DND-41 (cell line): Measurements from ENCODE around the gene CALR3.

Experiments used
- ATAC-seq: fragments of 200-7000 bp; cut with Tn5 transposase; 3 replicates; pipeline ENCODE4 v1.9.1; 2021; ENCODE audit warnings: low read depth; ENCODE audit not compliant: insufficient read depth
- DNase-seq: peaks from one replicate; pipeline ENCODE4 v3.0.0-alpha.2; 2020
- H2AFZ ChIP-seq: 2 replicates; pipeline ENCODE4 v1.6.0; 2012; ENCODE audit warnings: low read depth, low read length
- H3K27ac ChIP-seq: 2 replicates; pipeline ENCODE4 v1.5.1; 2012; ENCODE audit warnings: low read length, inconsistent platforms
- H3K27me3 ChIP-seq: fragments of 200-600 bp; sonication (generic); 2 replicates; pipeline ENCODE4 v1.6.0; 2012; ENCODE audit warnings: low read length, mild to moderate bottlenecking, inconsistent platforms; ENCODE audit not compliant: insufficient read depth, poor library complexity
- H3K36me3 ChIP-seq: 2 replicates; pipeline ENCODE4 v1.5.1; 2012; ENCODE audit warnings: low read length, inconsistent platforms; ENCODE audit not compliant: insufficient read depth
- H3K4me1 ChIP-seq: 2 replicates; pipeline ENCODE4 v1.5.1; 2012; ENCODE audit warnings: mild to moderate bottlenecking, low read length; ENCODE audit not compliant: insufficient read depth
- H3K4me2 ChIP-seq: 2 replicates; pipeline ENCODE4 v1.6.0; 2012; ENCODE audit warnings: mild to moderate bottlenecking, moderate library complexity, low read length, inconsistent platforms; ENCODE audit not compliant: insufficient read depth
- H3K4me3 ChIP-seq, 2 experiments: fragments of 200-600 bp in 1 of 2; shearing (Covaris generic) in 1 of 2; 2 replicates each; pipeline ENCODE4 v1.5.1; 2012 to 2016; ENCODE audit warnings: inconsistent platforms in 2 of 2, low read length in 2 of 2, mild to moderate bottlenecking in 2 of 2, low read depth in 1 of 2, moderate library complexity in 1 of 2
- H3K79me2 ChIP-seq: 2 replicates; pipeline ENCODE4 v1.6.0; 2012; ENCODE audit warnings: low read length, inconsistent platforms; ENCODE audit not compliant: insufficient read depth
- H3K9ac ChIP-seq: 2 replicates; pipeline ENCODE4 v1.6.0; 2012; ENCODE audit warnings: low read depth, mild to moderate bottlenecking, inconsistent platforms, low read length, moderate library complexity
- H3K9me3 ChIP-seq: 2 replicates; pipeline ENCODE4 v1.5.1; 2012; ENCODE audit warnings: low read length, moderate library complexity, mild to moderate bottlenecking, inconsistent platforms; ENCODE audit not compliant: insufficient read depth, severe bottlenecking
- H4K20me1 ChIP-seq: 2 replicates; pipeline ENCODE4 v1.6.0; 2012; ENCODE audit warnings: low read length; ENCODE audit not compliant: insufficient read depth
- EZH2 ChIP-seq: IDR thresholded peaks from 3 replicates; pipeline ENCODE4 v1.6.1; 2012; ENCODE audit warnings: borderline replicate concordance, low read depth, mild to moderate bottlenecking, moderate library complexity, low read length, inconsistent platforms; ENCODE audit not compliant: severe bottlenecking
- TF ChIP-seq, protein P1 (sequence below): IDR thresholded peaks from 2 replicates; pipeline ENCODE4 v1.5.1; 2012; ENCODE audit warnings: borderline replicate concordance, low read length, moderate library complexity, mild to moderate bottlenecking; ENCODE audit not compliant: poor library complexity, severe bottlenecking; ENCODE audit errors: extremely low read depth

CALR3 gene

DNA sequence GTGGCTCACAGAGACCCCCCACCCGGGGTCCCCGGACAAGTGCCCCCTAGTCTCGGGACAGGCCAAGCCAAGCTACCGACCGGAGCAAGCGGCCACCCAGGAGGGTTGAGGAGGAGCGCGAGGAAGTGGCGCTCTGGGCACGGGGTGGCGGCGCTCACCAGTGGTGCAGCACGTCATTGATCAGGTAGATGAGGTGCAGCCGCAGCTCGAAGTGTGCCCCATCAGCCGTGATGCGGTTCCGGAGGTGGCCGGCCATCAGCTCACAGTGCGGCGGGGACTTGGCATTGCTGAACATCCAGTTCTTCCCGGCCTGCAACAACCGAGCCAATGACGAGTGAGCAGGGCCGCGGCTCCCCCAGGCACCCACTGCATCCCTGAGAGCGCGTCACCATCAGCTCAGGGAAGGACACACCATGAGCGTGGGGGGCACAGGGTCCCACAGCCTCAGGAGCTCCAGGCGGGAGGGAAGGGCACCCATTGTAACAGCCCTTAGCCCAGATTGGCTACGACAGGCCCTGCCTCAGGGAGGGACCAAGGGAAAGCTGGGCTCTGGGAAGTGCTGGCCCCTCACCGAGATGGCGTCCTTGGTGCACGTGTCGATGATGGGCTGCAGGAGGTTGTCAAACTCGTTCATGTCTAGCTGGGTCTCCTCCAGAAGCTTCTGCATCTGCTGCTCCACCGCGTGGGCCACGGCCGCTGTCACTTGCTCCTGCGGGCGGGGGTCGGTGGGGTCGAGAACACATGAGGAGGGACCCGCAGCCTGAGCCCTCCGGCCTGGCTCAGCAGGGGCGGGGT lies 36.7 kb upstream of the CALR3 start:
- H2AFZ ChIP-seq = no peak overlapping the region
- peaks cover 6% of the 10 kb centered on the region; the same call in 1 of the 2 replicates for H3K4me1 ChIP-seq
- DNase-seq (no peak), ATAC-seq (no peak)
- no peaks in the 10 kb centered on the region for H3K27me3 ChIP-seq
- H3K79me2 ChIP-seq = peaks cover 43% of the 10 kb centered on the region
- H3K9ac ChIP-seq = no peak overlapping the region
- H3K4me2 ChIP-seq = no peak overlapping the region
- peaks cover 99% of the 10 kb centered on the region for H3K36me3 ChIP-seq
- H3K27ac ChIP-seq = no peak overlapping the region
- H3K9me3 ChIP-seq = no peaks in the 10 kb centered on the region
- TF ChIP-seq, protein P1, sequence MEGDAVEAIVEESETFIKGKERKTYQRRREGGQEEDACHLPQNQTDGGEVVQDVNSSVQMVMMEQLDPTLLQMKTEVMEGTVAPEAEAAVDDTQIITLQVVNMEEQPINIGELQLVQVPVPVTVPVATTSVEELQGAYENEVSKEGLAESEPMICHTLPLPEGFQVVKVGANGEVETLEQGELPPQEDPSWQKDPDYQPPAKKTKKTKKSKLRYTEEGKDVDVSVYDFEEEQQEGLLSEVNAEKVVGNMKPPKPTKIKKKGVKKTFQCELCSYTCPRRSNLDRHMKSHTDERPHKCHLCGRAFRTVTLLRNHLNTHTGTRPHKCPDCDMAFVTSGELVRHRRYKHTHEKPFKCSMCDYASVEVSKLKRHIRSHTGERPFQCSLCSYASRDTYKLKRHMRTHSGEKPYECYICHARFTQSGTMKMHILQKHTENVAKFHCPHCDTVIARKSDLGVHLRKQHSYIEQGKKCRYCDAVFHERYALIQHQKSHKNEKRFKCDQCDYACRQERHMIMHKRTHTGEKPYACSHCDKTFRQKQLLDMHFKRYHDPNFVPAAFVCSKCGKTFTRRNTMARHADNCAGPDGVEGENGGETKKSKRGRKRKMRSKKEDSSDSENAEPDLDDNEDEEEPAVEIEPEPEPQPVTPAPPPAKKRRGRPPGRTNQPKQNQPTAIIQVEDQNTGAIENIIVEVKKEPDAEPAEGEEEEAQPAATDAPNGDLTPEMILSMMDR = no peak
- no peak for TF ChIP-seq EZH2
- peaks cover 79% of the 10 kb centered on the region for H4K20me1 ChIP-seq
- H3K4me3 ChIP-seq = no peak overlapping the region

DNA sequence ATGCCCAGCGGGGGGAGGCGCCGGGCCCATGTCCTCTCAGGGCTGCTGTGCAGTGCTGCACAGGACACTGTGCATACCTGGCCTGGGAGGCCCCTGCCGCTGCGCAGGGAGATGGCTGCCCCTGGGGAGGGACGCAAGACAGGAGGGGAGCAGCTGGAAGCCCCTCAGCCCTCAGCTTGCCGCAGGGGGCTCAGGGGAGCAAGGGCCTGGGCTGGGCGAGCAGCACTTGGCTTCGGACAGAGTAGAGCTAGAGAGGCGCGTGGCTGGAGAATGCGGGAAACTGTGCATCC lies 35.4 kb upstream of the CALR3 start:
- Histone ChIP-seq H3K9me3 (no peaks in the 10 kb centered on the region), H3K79me2 (peaks cover 37% of the 10 kb centered on the region), H4K20me1 (peaks cover 78% of the 10 kb centered on the region), H3K27me3 (no peaks in the 10 kb centered on the region), H3K4me2 (no peak overlapping the region), H3K4me3 (no peak overlapping the region), H3K36me3 (peaks cover 100% of the 10 kb centered on the region), H3K4me1 (no peaks in the 10 kb centered on the region), H3K27ac (no peak overlapping the region), H3K9ac (no peak overlapping the region), H2AFZ (no peak overlapping the region)
- ATAC-seq (no peak), DNase-seq (no peak)
- TF ChIP-seq EZH2 = no peak
- TF ChIP-seq, protein P1 = no peak

DNA sequence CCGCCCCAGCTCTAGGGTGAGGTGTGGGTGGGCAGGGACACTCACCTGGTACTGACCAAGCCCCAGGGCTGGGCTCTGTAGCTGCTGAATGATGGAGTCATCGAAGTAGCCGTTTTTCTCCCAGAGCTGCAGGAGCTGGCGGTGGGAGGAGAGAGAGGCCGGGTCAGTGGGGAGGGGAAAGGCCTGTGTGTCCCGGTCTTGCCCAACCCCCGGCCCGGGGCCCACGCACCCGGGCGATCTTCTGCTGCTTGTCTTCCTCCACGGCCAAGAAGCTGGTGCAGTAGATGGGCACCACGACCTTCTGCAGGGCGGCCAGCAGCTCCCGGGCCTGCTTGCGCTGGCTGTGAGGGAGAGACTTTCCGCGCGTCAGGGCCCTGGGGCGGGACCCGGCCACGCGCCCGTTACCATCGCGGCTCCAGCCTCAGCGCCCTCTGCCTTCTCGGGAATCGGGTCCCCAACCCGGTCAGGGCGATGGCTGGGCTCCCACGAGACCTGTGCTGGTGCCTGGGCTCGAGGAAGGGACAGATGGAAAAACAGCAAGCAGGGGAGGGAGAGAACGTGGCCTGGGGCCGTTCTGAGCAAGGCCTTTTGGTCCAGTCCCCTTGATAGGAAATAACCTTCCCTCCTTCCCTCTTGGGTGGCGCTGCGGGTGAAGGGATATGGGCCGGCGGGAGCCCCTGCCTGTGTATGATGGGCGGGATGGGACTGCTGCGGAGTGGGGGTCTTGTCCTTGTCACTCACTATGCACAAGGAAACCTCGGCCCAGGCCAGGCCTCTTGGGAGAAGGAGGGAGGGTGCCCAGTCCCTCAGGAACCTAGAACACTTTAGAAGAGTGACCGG lies 34.8 kb upstream of the CALR3 start:
- TF ChIP-seq, protein P1 = no peak
- TF ChIP-seq EZH2 = no peak
- no peak overlapping the region for H3K9ac ChIP-seq
- peaks cover 100% of the 10 kb centered on the region for H3K36me3 ChIP-seq

More for the DNA sequence above, 34.8 kb upstream of the CALR3 start:
- no peaks in the 10 kb centered on the region for H3K9me3 ChIP-seq
- H2AFZ ChIP-seq = no peak overlapping the region
- H3K27ac ChIP-seq = no peak overlapping the region
- H3K4me1 ChIP-seq = no peaks in the 10 kb centered on the region
- H3K27me3 ChIP-seq = no peaks in the 10 kb centered on the region
- H3K4me3 ChIP-seq = no peak overlapping the region
- H4K20me1 ChIP-seq = peaks cover 78% of the 10 kb centered on the region
- ATAC-seq = no peak
- H3K79me2 ChIP-seq = peaks cover 32% of the 10 kb centered on the region
- DNase-seq = no peak
- H3K4me2 ChIP-seq = no peak overlapping the region
